Measurements from ENCODE around the gene RASA1. TPM values are rescaled to one million over a fixed set of nuclear protein-coding genes. Genes with fewer than 3 reads are reported as not detected.

Gene RASA1
- total RNA-seq, 4 donors from 2014 or later, result 33.0 to 62.2 (median 46.6) TPM

GRCh38 chr5:87412630-87413342 lies 145.1 kb downstream of the RASA1 start, which contains the start of gene CCNH:
Gene CCNH, minus strand, starts transcription at chr5:87412930. Its CDS starts 136 bp downstream, at chr5:87412794.
- no peak for TF ChIP-seq CTCF (IDR thresholded peaks at IDR 0.05; ENCODE audit: low read depth)

- no peak for TF ChIP-seq CTCF (IDR thresholded peaks at IDR 0.05; ENCODE audit: low read depth)
Observed at GRCh38 chr5:87413343-87413645, 145.6 kb downstream of the RASA1 start.

- no peak for TF ChIP-seq CTCF (IDR thresholded peaks at IDR 0.05; ENCODE audit: low read depth)
Observed at GRCh38 chr5:87418506-87418905, 150.8 kb downstream of the RASA1 start.

GRCh38 chr5:87421307-87421706 lies 153.6 kb downstream of the RASA1 start:
- TF ChIP-seq CTCF (IDR thresholded peaks at IDR 0.05; ENCODE audit: low read depth), result no peak

- TF ChIP-seq CTCF (IDR thresholded peaks at IDR 0.05; ENCODE audit: low read depth), result no peak
Observed at GRCh38 chr5:87423755-87424154, 156.1 kb downstream of the RASA1 start.

GRCh38 chr5:87430863-87431457 lies 163.3 kb downstream of the RASA1 start:
- no peak for TF ChIP-seq CTCF (IDR thresholded peaks at IDR 0.05; ENCODE audit: low read depth)

GRCh38 chr5:87432460-87432859 lies 164.8 kb downstream of the RASA1 start:
- TF ChIP-seq CTCF (IDR thresholded peaks at IDR 0.05; ENCODE audit: low read depth), result no peak
